Stomach (tissue), 9 donors: ENCODE measurements around the gene IFT172. TPM values are rescaled to one million over a fixed set of nuclear protein-coding genes. Genes with fewer than 3 reads are reported as not detected.
"Not testable (repeated sequence)": the region's sequence is repeated elsewhere in the genome, so short reads cannot be mapped to it uniquely, and the experiment has no call there.

ENCODE experiments used
- DNase-seq, 2 donors: peaks; one replicate each; pipeline versions ENCODE4 v3.0.0 to v3.0.0-alpha.2; 2013 to 2019
- H3K27ac ChIP-seq, 5 donors: fragments of 200-600 bp in 4 of 5; sonication (generic) in 4 of 5; one replicate each; pipeline ENCODE4 v1.5.1; 2013 to 2019; ENCODE audit warnings: mild to moderate bottlenecking in 1 of 5, moderate library complexity in 1 of 5
- H3K27me3 ChIP-seq, 3 donors: fragments of 200-600 bp; sonication (generic); one replicate each; pipeline ENCODE4 v1.5.1; 2017 to 2019; ENCODE audit warnings: mixed run types in 1 of 3
- H3K36me3 ChIP-seq, 4 donors: fragments of 200-600 bp; sonication (generic); 1 replicate in 3 of 4; 2 replicates in 1 of 4; pipeline ENCODE4 v1.5.1; 2016 to 2019
- H3K4me1 ChIP-seq, 4 donors: fragments of 200-600 bp; sonication (generic); one replicate each; pipeline ENCODE4 v1.5.1; 2016 to 2019
- H3K4me3 ChIP-seq, 4 donors: fragments of 200-600 bp; sonication (generic) in 3 of 4; one replicate each; pipeline ENCODE4 v1.5.1; 2016 to 2019; ENCODE audit warnings: mild to moderate bottlenecking in 1 of 4
- H3K9me3 ChIP-seq, 4 donors: fragments of 200-600 bp; sonication (generic); one replicate each; pipeline ENCODE4 v1.5.1; 2016 to 2019
- EP300 ChIP-seq: sonication (generic); formaldehyde crosslinking; IDR thresholded peaks from one replicate; pipeline ENCODE4 v1.6.1; 2017; ENCODE audit warnings: antibody characterized with exemption
- POLR2A ChIP-seq, 4 donors: fragments of 450-650 bp; IDR thresholded peaks; one replicate each; pipeline ENCODE4 v1.6.1; 2016; ENCODE audit warnings: antibody characterized with exemption in 4 of 4, control low read depth in 2 of 4, mild to moderate bottlenecking in 1 of 4, moderate library complexity in 1 of 4
- POLR2AphosphoS5 ChIP-seq, 3 donors: sonication (generic); formaldehyde crosslinking; IDR thresholded peaks; one replicate each; pipeline ENCODE4 v1.6.1; 2016; ENCODE audit warnings: antibody characterized with exemption in 3 of 3
- WGBS, 5 donors: extraction: QIAGEN DNeasy Blood & Tissue Kit in 3 of 5; methylation state at CpG; one replicate each; pipeline versions ENCODE4 v1.1.5 to v1.1.7; 2013 to 2018; 5-methylcytosine and 5-hydroxymethylcytosine counted together
- intact Hi-C: fragments of 100-400 bp; cut with DNase I; formaldehyde crosslinking; loops from one replicate; pipeline ENCODE4 v1.15.1; 2023; ENCODE audit warnings: low total_unique reads
- polyA plus RNA-seq, 3 donors: library from polyadenylated mRNA; stranded (reverse); fragments of 200-250 nt; gene quantifications; one replicate each; pipeline ENCODE4 v1.2.3, GENCODE V29; 2013
- total RNA-seq, 5 donors: library from RNA; depleted of rRNA; stranded (reverse); fragments of >200 nt; gene quantifications; one replicate each; pipeline versions ENCODE4 v1.1.0 to v1.2.3, GENCODE V29; 2014 to 2016
- TF ChIP-seq, protein P1 (sequence below), 7 experiments: fragments of 450-650 bp in 4 of 7; fragments of 200-600 bp in 3 of 7; sonication (generic) in 3 of 7; IDR thresholded peaks; one replicate each; pipeline ENCODE4 v1.5.1; 2016 to 2019; ENCODE audit warnings: antibody characterized with exemption in 7 of 7, control low read depth in 2 of 7, mild to moderate bottlenecking in 1 of 7
- donor health status: healthy with polysubstance abuse.
- donor health status: Bipolar disorder and iron deficiency.
- donor health status: healthy.

IFT172 gene
- total and polyA plus RNA-seq, 8 donors: 7.4 to 88.1 (median 37.2) TPM

DNA sequence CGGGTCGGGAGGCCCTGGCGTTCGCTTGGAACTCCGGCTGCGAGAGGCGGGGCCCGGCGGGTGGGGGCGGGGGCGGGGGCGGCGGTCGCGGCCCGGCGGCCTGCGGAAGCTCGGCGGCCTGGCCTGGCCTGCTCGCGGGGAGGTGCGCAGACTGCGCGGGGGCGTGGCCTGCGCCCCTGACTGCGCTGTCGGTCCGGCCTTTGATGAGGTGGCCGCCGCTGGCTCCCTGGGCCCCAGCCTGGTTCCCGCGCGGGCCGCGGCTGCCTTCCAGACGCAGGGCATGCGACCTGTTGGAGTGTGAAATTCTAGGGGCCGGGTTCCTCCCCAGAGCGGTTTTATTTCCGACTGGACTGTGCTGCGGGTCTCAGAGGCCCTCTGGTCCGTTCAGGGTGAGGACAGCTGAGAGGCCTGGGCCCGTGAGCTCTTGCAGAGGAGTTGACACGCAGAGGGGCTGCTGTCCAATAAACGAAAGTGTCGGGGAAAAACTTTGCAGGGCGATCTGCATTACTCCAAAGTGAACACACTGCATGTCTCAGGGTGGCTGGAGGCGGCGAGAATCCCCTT is 60.5 kb downstream of the IFT172 start:
- WGBS, 5 donors: 0 to 1% (median 1%) methylated on average over 11 to 51 of the region's 51 CpGs
- H3K9me3 ChIP-seq: no peaks in the 10 kb centered on the region
- H3K4me1 ChIP-seq: peaks cover 27 to 54% (median 39%) of the 10 kb centered on the region in 4 donors
- peaks cover 10 to 17% (median 13%) of the 10 kb centered on the region in 4 donors for H3K36me3 ChIP-seq
- TF ChIP-seq POLR2AphosphoS5 (IDR thresholded peaks at IDR 0.05): peak in 2 of 3 donors; percentile 50 to 51
- TF ChIP-seq, protein P1, sequence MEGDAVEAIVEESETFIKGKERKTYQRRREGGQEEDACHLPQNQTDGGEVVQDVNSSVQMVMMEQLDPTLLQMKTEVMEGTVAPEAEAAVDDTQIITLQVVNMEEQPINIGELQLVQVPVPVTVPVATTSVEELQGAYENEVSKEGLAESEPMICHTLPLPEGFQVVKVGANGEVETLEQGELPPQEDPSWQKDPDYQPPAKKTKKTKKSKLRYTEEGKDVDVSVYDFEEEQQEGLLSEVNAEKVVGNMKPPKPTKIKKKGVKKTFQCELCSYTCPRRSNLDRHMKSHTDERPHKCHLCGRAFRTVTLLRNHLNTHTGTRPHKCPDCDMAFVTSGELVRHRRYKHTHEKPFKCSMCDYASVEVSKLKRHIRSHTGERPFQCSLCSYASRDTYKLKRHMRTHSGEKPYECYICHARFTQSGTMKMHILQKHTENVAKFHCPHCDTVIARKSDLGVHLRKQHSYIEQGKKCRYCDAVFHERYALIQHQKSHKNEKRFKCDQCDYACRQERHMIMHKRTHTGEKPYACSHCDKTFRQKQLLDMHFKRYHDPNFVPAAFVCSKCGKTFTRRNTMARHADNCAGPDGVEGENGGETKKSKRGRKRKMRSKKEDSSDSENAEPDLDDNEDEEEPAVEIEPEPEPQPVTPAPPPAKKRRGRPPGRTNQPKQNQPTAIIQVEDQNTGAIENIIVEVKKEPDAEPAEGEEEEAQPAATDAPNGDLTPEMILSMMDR (IDR thresholded peaks at IDR 0.05): no peak
- TF ChIP-seq EP300: no peak
- TF ChIP-seq POLR2A (IDR thresholded peaks at IDR 0.05): no peak
- H3K27me3 ChIP-seq: no peaks in the 10 kb centered on the region
- H3K4me3 ChIP-seq: peak overlapping the region; percentile 78 to 100 (median 94)
- peak; percentile 91 to 96 for DNase-seq
- H3K27ac ChIP-seq: peak overlapping the region; percentile 98 to 100 (median 100)
- intact Hi-C loops: no loop called here

DNA sequence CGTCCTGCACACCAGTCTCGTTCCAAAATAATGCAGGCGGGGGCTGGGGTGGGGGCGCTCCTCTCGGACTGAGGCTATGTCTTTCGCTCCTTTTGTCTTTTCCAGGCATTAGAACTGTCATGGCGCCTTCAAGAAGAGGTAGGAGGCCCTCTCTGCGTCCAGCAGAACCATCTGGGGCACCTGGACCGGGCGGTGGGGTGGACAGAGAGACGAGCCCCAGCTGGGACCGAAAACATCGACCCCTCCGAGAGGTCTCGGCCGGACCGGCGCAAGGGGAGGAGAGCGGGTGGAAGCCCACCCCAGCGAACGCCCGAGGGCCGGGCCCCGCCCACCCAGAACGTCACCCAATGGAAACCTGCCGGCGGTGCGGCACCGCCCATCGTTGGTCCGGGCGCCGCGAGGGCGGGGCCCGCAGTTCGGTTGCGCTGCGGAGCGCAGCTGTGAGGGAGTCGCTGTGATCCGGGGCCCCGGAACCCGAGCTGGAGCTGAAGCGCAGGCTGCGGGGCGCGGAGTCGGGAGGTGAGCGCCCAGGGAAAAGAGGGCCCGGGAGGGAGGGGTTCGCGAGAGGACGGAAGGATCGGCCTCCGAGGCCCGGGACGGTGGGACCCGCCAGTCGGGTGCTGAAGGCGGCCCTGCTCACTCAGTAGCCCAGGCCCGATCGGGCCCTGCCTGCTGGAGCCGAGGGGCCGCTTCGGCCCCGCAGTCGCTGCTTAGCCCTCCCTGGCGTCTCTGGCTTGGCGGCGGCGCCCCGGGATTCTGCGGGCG is 61.1 kb downstream of the IFT172 start, which contains the start of gene NRBP1:
NRBP1 (plus strand) TSS at position 419 of the 765 bp plus-strand sequence. CDS start 4,643 bp downstream, outside the sequence.
- TF ChIP-seq POLR2AphosphoS5 (IDR thresholded peaks at IDR 0.05) (peak; percentile 58 to 97 (median 95)), POLR2A (IDR thresholded peaks at IDR 0.05) (peak in 2 of 4 donors; percentile 51 to 83), EP300 (no peak)
- Histone ChIP-seq H3K4me3 (peak within 1 kb of the TSS; percentile 78 to 100 (median 94)), H3K4me1 (peaks cover 27 to 54% (median 39%) of the 10 kb centered on the region in 4 donors), H3K36me3 (peaks cover 4 to 10% (median 6%) of the 10 kb centered on the region in 4 donors), H3K27ac (peak within 1 kb of the TSS; percentile 98 to 100 (median 100)), H3K9me3 (no peaks in the 10 kb centered on the region), H3K27me3 (no peaks in the 10 kb centered on the region)
- intact Hi-C loops: no loop called here
- 0 to 1% (median 1%) methylated on average over 28 to 75 of the region's 75 CpGs for WGBS, 5 donors
- DNase-seq: peak; percentile 94 to 98

DNA sequence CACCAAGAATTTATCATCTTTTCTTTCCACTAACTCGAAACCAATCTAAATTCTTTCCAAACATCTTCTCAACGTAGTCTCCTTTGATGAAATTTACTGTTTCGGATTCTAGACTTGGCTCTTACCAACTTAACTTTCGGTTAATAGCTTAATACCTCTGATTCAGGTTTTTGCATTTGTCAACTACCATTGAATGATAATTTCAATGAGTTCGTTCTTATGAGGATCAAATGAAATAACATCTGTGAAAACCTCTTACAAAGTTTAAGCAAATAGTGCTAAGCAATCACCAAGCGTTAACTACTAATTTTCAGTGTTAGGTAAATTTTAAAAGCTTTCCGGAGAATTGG is 61.7 kb downstream of the IFT172 start:
- Histone ChIP-seq H3K4me1 (peaks cover 27 to 48% (median 37%) of the 10 kb centered on the region in 4 donors), H3K27me3 (no peaks in the 10 kb centered on the region), H3K36me3 (peaks cover 0 to 5% (median 2%) of the 10 kb centered on the region in 4 donors), H3K27ac (peak overlapping the region; percentile 98 to 100 (median 100)), H3K4me3 (peak overlapping the region; percentile 78 to 100 (median 94)), H3K9me3 (no peaks in the 10 kb centered on the region)
- intact Hi-C loops: no loop called here
- TF ChIP-seq EP300 (no peak), POLR2A (IDR thresholded peaks at IDR 0.05) (no peak), POLR2AphosphoS5 (IDR thresholded peaks at IDR 0.05) (no peak)
- TF ChIP-seq, protein P1 (IDR thresholded peaks at IDR 0.05): no peak
- peak in 1 of 2 donors; percentile 18 for DNase-seq
- WGBS, 5 donors: 11 to 19% (median 12%) methylated on average over 7 of the region's 7 CpGs

DNA sequence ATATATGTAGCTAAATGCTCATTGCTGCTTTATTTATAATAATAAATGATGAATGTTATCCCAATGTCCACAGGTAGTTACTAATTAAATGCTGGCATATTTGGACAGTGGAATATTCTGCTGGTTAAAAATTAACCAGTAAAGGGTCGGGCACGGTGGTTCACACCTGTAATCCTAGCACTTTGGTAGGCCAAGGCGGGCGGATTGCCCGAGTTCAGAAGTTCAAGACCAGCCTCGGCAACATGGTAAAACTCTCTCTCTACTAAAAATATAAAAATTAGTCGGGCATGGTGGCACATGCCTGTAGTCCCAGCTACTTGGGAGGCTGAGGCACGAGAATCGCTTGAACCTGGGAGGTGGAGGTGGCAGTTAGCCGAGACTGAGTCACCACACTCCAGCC is 64.5 kb downstream of the IFT172 start:
- H3K27ac ChIP-seq, H3K27me3 ChIP-seq, H3K9me3 ChIP-seq, H3K36me3 ChIP-seq, intact Hi-C loops, DNase-seq, H3K4me3 ChIP-seq: not testable (repeated sequence)
- H3K4me1 ChIP-seq: peaks cover 7 to 20% (median 14%) of the 10 kb centered on the region in 4 donors
- 54 to 70% (median 69%) methylated on average over 10 of the region's 10 CpGs for WGBS, 5 donors

DNA sequence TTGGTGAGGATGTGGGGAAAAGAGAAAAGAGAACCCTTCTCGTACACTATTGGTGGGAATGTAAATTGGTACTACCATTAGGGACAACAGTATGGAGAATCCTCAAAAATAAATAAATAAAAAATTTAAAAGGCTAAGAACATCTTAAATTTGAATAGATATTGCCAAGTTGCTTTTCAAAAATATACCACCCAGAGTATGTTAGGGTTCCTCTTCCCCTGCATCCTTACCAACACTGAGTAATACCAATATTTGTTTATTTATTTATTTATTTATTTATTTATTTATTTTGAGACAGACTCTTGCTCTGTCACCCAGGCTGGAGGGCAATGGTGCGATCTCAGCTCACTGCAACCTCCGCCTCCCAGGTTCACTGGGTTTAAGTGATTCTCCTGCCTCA is 66.6 kb downstream of the IFT172 start:
- peaks cover 0 to 12% (median 6%) of the 10 kb centered on the region in 4 donors for H3K4me1 ChIP-seq
- no peaks in the 10 kb centered on the region for H3K27me3 ChIP-seq
- no peaks in the 10 kb centered on the region for H3K9me3 ChIP-seq
- no peak overlapping the region for H3K4me3 ChIP-seq
- intact Hi-C loops: no loop called here
- no peak for DNase-seq
- WGBS, 5 donors: 93 to 98% (median 95%) methylated on average over 3 of the region's 3 CpGs
- H3K27ac ChIP-seq: no peak overlapping the region
- H3K36me3 ChIP-seq: no peaks in the 10 kb centered on the region
- no peak for TF ChIP-seq POLR2AphosphoS5 (IDR thresholded peaks at IDR 0.05)
- no peak for TF ChIP-seq EP300
- no peak for TF ChIP-seq POLR2A (IDR thresholded peaks at IDR 0.05)
- TF ChIP-seq, protein P1 (IDR thresholded peaks at IDR 0.05): no peak
